ENCODE measurements around the gene SENP2.

Gene SENP2

DNA sequence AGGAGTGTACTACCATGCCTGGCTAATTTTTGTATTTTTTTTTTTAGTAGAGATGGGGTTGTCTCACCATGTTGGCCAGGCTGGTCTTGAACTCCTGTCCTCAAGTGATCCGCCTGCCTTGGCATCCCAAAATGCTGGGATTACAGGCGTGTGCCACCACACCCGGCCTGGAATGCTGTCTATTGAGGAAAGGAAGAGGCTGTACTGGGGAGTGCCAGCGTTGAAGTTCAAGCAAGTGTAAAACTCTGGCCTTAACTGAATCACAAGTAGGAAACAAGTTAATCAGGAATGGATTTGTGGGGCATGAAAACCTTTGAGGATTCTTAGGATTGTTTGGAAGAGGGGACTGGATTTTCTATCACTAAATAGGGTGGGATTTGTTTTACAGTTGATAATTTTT lies 1.4 kb upstream of the SENP2 start:
- TF ChIP-seq, protein P1, sequence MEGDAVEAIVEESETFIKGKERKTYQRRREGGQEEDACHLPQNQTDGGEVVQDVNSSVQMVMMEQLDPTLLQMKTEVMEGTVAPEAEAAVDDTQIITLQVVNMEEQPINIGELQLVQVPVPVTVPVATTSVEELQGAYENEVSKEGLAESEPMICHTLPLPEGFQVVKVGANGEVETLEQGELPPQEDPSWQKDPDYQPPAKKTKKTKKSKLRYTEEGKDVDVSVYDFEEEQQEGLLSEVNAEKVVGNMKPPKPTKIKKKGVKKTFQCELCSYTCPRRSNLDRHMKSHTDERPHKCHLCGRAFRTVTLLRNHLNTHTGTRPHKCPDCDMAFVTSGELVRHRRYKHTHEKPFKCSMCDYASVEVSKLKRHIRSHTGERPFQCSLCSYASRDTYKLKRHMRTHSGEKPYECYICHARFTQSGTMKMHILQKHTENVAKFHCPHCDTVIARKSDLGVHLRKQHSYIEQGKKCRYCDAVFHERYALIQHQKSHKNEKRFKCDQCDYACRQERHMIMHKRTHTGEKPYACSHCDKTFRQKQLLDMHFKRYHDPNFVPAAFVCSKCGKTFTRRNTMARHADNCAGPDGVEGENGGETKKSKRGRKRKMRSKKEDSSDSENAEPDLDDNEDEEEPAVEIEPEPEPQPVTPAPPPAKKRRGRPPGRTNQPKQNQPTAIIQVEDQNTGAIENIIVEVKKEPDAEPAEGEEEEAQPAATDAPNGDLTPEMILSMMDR (IDR thresholded peaks at IDR 0.05; ENCODE audit: borderline replicate concordance, insufficient read depth, low read depth, low read length): no peak

DNA sequence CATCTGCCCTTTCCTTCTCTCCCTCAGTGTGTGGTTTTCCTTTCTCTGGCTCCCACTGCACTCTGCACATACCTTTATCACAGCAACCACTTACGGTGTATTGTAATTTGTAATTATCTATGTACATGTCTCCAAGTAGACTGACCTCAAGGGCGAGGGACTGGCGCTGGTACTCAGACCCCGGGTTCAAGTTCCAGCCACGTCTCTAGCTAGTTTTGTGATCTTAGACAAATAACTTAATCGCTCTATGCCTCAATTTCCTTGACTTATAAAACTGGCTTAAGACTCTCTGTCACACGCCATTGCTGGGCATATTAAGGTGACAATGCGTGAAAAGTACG lies 607 bp upstream of the SENP2 start:
- TF ChIP-seq, protein P1 (IDR thresholded peaks at IDR 0.05; ENCODE audit: borderline replicate concordance, insufficient read depth, low read depth, low read length): no peak

More for the DNA sequence above, 1.4 kb upstream of the SENP2 start:
- H3K4me3 ChIP-seq (ENCODE audit: low read depth, low read length): no peak overlapping the region

DNA sequence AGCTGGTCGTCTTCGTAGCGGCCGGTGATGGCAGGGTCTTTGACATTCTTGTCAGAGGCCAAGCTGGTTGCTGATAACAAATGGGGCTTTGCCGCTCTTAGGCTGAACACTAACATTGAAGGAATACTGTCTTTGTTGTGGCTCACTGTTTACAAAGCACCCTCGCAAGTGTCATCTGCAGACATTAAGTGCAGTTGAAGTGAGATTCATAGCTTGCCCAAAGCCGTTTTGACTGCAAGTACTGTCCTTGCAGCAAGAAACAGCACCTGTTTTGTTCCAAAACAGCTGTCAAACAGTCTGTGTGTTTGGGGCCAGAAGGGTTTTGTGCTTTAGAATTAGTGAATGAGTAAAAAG lies 568 bp downstream of the SENP2 start:
- peak overlapping the region; percentile 93 for H3K4me3 ChIP-seq (ENCODE audit: low read depth, low read length)
- TF ChIP-seq, protein P1 (IDR thresholded peaks at IDR 0.05; ENCODE audit: borderline replicate concordance, insufficient read depth, low read depth, low read length): no peak

More for the DNA sequence above, 607 bp upstream of the SENP2 start:
- peak overlapping the region; percentile 38 for H3K4me3 ChIP-seq (ENCODE audit: low read depth, low read length)

DNA sequence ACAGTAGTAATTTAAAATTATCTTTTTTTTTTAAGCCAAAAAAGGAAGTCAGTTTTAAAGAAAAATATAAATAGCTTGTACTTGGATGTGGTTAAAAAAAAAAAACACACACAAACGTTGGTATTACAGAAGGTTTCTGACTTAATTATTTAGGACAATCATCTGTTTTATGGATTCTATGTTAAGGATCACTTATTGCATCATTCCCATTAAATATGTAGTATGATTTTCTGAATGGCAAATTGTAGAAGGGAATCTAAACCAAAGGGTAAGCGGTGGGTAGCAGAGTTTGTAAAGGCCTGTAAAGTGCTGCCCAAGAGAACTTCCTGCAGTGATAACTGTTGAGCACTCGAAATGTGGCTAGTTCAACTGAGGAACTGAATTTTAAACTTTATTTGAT lies 8.0 kb downstream of the SENP2 start:
- no peak overlapping the region for H3K4me3 ChIP-seq (ENCODE audit: low read depth, low read length)
- TF ChIP-seq, protein P1 (IDR thresholded peaks at IDR 0.05; ENCODE audit: borderline replicate concordance, insufficient read depth, low read depth, low read length): no peak

DNA sequence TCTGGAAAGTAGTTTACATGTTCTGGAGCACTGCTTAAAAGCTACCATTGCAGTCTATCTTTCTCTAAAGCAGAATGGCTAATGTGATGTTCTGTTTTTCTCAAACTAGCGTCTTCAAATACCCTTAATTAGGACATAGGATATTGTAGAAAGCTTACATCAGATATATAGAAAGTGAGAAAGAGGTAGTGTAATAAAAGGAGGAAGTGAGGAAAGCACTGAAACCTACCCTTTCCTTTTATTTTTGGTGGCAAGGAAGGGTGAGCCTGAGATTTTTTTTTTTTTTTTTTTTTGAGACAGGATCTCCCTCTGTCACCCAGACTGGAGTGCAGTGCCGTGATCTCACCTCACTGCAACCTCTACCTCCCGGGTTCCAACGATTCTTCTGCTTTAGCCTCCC lies 9.4 kb downstream of the SENP2 start:
- H3K4me3 ChIP-seq (ENCODE audit: low read depth, low read length): no peak overlapping the region
- TF ChIP-seq, protein P1 (IDR thresholded peaks at IDR 0.05; ENCODE audit: borderline replicate concordance, insufficient read depth, low read depth, low read length): no peak

DNA sequence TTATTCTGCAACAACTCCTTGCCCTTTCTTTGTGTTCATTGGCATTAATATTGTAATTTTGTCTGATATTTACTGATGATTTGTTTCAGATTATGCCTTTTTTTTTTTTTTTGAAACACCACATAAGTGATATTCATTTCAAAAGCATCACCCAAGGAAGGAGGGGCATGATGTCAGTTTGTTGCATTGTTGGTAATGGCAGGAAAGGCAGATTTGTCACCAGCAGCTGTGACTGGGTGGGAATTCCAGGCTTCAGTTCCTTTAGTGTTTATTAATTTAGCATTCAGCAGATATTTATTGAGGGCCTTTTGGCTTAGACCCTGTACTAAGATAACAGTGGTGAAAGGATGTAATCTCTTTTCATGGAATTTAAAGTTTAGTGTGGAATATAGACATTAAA lies 19.5 kb downstream of the SENP2 start:
- H3K4me3 ChIP-seq (ENCODE audit: low read depth, low read length): no peak overlapping the region
- TF ChIP-seq, protein P1 (IDR thresholded peaks at IDR 0.05; ENCODE audit: borderline replicate concordance, insufficient read depth, low read depth, low read length): no peak

DNA sequence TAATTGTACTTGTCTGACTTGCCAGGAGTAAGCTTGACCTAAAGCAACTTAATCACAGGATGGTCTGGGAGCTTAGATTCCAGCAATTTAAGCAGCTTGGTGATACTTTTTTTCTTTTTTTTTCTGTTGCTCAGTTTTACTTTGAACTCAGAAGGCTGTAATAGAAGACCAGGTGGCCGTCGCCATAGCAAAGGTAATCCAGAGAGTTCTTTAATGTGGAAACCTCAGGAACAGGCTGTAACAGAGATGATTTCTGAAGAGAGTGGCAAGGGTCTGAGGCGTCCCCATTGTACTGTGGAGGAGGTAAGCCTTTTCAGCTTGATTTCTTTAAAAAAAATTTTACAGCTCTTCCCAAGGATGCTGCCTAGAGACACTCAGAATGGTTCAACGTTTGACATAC lies 20.1 kb downstream of the SENP2 start:
- no peak overlapping the region for H3K4me3 ChIP-seq (ENCODE audit: low read depth, low read length)
- TF ChIP-seq, protein P1 (IDR thresholded peaks at IDR 0.05; ENCODE audit: borderline replicate concordance, insufficient read depth, low read depth, low read length): no peak

Measured in GM12875 (cell line).